Epidermal melanocyte (primary cell): Measurements from ENCODE around the gene PARP6.

ENCODE experiments used
- DNase-seq: peaks from one replicate; pipeline ENCODE4 v3.0.0; 2011; ENCODE audit warnings: low spot score; ENCODE audit not compliant: insufficient read length

Gene PARP6

DNA sequence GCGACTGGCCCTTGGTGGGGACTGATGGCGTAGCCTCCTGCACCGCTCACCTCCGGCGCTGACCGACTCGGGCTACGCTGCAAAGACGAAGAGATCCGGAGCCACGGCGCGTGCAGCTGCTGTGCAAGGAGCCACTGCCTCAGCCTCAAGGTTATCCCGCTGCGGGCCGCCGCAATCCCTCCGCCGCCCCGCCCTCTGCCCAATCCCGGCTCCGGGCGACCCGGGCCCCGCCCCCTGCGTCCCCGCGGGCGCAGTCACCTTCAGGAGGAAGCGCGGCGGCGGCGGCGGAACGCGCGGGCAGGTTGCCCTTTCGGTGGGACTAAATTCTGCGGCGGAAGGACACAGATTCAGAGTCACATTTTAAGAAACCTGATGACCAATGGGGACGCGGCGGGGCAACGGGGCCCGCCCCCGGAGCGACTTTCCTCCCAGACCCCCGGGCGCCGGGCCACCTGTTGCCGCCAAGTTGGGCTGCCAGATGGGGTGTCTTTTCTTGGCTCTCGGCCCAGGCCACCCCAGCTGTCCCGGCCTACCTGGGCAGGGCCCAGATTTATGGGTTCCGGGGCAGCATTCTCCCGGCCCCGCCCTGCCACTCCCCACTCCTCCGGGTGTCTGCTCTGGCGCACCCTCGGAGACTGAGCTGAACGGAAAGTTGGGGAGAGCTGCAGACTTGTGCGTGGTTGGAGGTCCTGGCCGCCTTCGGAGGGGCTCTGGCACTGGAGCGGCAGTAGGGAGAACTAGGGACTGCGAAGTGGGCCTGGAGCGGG, 41.1 kb downstream of the PARP6 start, which contains the start of gene PKM:
Gene PKM, minus strand, starts transcription at position 125 of the 767 bp plus-strand sequence. CDS start 12,093 bp downstream, outside the sequence.
- peak; percentile 48 for DNase-seq

DNA sequence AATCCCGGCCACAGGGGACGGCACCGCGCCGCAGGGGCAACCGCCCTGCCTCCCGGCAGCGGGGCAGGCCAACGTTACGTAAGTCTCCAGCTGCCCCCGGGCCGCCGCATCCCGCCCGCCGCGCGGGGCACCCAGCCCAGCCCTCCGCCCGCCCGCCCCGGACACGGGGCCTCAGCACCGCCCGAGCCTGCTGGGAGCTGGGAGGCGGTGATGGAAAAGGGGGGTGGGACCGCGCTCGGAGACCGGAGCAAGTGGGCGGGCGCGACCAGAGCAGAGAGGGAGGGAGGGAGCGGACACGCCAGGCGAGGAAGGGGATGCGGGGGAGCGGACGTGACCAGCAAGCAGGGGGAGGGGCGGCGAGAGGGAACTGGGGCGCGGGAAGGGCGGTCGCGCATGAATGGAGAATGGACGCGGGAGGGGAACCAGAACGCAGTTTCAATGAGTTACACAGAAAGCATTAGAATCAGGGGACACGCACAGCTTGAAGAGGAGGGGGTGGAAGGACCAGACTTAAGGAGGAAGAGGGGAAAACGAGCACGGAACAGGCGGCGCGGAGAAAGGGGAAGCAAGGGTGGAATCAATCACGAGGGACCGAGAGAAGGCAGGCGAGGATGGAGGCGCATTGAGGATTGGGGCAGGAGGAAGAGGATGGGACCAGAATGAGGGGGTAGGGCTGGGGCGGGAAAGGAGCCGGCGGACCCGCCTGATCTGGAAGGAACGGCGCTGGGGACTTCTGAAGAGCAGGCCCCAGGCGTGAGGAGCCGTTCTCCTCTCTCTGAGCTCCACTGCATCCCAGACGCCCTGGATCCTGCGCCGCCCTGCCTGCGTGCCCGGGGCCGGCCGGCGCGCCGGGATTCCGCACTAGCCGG, 41.9 kb downstream of the PARP6 start:
- peak; percentile 52 for DNase-seq

DNA sequence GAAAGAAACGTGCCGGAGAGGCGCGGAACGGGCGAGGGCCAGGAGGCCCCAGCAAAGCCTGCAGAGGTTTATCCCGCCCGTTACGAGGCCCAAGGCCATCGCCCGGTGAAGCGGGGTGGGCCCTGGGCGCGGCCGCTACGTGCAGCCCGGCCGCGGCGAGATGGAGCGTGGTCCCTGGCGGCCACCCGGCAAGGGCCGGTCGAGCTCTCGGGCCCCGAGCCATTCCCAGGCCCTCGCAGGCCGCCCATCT, 42.5 kb downstream of the PARP6 start:
- no peak for DNase-seq

DNA sequence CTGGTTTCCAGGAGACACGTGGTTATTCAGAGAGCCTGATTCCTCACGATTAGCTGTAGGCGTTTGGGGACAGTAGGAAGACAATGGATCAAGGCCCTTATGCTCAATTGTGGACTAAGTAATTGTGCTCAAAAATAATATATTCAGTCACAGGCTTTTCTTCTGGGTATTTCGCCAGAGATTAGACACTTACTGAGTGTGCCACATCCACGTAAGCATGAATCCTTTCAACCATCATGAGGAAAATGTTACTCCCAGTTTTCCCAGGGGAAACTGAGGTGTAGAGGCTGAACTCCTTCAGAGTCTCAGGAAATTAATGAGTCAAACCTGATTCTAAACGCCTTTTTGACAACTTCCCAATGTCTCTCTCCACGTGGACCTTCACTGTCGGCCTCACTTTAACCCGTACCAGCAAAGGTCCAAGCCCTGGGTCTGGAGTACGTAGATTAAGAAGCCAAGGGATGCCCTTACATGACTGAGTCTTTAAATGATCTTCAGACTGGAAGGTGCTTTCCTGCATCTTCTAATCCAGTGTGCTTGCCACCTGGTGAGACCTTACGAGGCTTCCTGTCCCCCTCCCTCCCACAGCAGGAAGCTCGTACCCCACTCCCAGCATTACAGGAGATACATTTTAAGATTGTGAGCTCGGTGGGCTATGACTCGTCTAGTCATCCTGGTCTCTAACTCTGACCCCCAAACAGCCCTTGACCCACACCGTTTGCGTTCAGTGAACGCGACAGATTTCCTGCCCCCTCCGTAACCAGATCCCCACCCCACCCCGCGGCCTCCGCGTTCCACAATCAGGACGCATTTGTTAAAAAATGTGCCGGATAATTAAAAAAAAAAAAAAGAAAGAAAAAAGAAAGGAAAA, 43.0 kb downstream of the PARP6 start:
- DNase-seq: no peak

DNA sequence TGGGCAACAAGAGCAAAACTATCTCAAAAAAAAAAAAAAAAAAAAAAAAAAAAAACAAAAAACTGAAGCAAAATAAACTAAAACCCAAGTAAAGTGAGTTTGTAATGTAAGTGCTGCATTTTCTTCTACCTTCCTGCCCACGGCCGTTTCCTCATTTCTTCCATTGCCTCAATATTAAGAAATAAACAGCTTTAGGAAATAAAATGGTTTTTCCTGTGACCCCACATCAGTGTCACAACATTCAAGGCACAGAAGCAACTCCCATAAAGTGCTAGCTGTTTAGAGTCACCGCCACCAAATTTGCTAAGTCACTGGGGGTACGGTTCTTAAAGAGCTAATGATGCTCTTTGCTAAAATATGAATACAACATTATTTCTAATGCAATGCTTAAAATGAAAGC, 44.6 kb downstream of the PARP6 start:
- no peak for DNase-seq

DNA sequence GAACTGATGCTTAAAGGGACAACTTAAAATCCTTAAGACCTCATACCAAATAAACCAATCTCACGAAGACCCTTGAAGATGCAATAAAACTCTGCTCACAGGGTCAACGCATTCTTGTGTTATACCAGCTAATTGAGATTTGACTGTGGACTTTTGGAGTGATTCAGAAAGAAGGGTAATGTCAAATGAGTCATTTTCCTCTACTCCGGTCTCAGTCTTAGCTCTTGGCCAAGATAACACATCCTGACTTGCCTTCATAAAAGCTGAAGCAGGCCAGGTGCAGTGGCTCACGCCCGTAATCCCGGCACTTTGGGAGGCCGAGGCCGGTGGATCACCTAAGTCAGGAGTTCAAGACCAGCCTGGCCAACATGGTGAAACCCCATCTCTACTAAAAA, 45.2 kb downstream of the PARP6 start:
- no peak for DNase-seq

DNA sequence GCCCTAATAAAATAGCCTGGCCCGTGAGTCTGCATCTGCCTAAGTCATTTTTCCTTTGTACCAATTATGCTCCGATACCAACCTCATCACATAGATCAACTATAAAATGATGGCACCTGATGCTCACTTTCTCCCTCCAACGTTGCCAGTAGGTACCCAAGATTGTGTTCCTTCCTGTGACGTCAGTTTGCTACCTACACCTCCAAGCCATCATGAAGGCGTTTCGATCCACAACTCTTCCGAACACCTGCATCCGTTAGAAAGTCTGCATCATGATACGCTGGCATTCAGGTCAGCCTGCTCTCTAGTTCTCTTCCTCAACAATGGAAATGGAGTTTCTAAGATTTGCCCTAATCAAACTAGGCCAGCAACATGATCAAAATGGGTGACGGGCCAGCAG, 49.1 kb downstream of the PARP6 start:
- DNase-seq: no peak

DNA sequence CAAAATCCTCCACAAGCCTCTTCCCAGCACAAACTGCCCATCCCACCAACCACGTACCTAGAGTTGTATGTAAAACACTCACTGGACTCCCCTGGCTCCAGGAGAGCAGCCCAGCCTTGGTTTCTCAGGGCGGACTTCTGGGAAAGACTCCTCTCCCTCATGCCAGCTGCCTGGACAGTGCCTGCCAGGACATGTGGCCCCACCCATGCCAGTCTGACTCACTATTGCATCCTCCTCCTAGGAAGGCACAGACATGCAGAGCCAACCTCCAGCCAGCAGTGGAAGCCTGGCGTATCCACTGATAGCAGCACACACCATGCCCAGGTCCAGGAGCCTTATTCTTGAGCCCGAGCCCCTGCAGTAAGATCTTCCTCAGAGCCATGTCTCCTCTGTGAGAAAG, 50.0 kb downstream of the PARP6 start:
- no peak for DNase-seq

DNA sequence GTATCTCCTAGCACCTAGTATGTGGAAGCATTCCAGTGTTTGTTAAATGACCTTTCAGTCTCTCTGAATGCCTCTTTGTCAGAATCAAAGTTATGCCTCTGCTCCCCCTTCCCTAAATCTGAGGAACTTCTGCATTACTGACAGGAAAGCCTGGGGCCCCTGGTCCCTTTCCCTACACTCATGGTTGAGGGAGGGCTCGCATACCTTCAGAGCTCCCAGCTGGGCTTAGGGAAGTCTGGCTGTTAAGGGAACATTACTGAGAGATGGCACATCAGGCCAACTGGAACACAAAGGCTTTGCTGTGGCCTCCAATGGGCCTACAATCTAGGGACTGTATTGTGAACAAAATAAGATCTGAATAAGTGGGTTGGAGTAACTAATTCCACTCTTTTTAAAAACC, 51.7 kb downstream of the PARP6 start:
- DNase-seq: no peak

DNA sequence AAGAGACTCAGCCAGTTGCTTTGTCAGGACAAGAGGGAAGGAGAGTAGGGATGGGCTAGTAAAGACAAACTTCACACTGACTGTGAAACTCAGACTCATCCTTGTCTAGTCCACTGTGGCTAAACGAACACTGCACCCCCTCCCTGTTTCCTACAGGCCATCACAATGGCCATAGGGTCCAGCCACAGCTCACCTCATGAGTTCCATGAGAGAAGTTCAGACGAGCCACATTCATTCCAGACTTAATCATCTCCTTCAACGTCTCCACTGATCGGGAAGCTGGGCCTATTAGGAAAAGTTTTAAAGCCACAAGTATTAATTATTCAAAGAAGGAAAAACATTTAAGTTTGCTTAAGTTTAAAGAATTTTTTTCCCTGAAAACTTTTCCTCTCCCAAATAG, 55.1 kb downstream of the PARP6 start:
- no peak for DNase-seq

DNA sequence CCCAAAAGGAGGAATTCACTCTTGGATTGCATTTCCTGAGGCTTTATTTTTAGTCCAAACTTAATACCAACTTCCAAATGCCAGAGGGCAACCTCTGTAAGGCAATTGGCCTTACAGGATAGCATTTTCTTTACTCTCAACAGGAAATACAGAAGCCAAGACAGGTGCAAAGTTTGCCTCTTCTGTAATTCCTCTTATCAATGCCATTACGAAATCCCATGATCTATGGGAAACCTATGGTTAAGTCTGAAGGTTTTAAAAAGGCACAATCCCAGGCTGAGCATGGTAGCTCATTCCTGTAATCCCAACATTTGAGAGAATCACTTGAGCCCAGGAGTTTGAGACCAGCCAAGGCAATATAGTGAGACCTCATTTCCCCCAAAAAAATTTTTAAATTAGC, 56.3 kb downstream of the PARP6 start:
- DNase-seq: no peak

DNA sequence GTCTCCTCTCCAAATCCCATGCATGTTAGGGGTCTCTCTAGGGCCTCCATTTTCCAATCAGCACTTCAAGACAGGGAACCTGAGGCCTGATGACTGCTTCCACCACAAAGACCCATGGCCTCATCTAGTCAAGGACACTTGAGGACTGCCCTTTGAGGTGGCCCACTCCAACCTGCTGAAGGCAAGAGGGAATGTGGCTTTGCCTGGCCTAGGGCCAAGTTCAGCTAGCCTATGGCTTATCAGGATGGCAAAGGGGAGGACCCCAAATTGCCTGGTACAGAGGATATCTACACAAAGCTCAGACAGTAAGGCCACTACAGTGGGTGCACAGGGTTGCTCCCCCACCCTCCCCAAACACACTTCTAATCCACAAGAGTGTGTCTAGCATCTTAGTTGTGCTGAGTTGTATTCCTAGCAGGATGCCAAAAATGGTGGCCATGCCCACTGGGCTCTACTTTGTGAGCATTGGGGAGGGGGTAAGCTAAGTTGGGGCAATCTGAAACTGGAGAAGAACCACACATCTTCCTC, 64.7 kb downstream of the PARP6 start:
- no peak for DNase-seq

DNA sequence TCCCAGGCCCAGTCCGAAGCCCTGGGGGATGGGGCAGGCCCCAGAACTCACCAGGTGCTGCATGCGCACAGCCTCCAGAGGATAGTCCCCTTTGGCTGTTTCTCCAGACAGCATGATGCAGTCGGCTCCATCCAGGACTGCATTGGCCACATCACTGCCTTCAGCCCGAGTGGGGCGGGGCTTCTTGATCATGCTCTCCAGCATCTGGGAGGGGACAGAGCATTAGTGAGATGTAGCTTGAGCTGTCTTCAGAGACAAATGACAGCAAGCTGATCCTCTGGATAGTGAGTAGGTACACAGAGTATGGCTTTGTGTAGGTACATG, 65.7 kb downstream of the PARP6 start:
- no peak for DNase-seq

DNA sequence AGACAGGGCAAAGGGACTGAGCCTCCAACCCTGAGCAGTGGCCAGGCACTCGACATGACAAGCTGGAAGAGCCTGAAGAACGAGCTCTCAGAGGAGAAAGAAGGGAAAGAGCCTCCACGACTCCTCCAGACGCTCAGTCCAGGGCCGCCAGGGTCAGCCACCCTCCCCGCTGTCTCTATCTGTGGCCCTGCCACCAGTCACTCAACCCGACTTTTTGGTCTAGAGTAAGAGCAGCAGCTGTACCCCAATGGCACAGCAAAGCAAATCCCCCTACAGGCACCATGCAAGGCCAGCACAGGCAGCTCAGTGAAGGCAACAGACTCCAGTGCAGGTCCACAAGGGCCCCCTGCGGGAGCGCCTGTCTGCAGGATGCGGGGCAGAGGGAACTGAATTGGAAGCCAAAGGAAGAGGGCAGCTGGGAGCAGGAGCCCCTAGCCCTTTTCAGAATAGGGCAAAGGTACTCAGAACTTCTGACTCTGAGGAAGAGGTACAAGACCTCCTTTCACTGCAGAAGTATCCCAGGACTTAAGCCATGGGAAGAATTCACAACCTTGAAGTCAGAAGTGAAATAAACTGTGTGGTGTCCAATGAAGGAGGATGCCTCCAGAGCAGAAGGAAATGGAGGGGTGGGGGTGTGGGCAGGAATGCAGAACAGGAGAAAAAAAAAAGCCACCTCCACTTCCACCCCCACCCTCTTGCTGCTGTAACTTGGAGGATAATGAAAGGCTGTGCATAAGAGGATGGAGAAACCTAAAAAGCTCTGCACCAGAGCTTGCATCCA, 66.3 kb downstream of the PARP6 start:
- no peak for DNase-seq

DNA sequence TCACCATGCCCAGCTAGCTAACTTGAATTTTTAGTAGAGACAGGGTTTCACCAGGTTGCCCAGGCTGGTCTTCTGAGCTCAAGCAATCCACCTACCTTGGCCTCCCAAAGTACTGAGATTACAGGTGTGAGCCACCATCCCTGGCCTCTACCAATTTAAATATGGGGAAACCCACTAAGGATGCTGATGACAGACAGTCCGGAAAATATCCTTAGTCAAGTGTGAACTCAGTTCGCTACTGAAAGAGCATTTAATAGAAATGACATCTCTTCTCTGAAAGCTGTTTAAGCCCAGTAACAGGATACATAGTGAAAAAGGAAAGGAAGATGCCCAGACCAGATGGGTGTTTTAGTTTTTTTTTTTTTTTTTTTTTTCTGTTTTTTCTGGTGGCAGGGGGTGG, 67.1 kb downstream of the PARP6 start:
- DNase-seq: no peak

DNA sequence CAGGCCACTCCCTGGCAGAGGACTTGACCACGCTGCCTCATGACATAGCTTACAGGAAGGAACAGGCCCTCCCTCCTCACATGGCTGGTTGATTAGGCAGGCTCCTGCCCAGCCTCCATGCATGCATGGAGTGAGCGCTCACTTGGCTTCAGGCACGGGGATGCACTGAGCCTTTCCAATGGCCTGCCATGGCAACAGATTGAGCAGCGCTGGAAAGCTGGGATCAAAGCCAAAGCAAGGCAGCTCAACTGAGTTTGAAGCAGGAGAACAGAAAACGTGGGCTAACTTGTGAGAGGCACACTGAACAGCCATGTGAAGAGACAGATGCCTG, 68.9 kb downstream of the PARP6 start:
- DNase-seq: peak; percentile 91

DNA sequence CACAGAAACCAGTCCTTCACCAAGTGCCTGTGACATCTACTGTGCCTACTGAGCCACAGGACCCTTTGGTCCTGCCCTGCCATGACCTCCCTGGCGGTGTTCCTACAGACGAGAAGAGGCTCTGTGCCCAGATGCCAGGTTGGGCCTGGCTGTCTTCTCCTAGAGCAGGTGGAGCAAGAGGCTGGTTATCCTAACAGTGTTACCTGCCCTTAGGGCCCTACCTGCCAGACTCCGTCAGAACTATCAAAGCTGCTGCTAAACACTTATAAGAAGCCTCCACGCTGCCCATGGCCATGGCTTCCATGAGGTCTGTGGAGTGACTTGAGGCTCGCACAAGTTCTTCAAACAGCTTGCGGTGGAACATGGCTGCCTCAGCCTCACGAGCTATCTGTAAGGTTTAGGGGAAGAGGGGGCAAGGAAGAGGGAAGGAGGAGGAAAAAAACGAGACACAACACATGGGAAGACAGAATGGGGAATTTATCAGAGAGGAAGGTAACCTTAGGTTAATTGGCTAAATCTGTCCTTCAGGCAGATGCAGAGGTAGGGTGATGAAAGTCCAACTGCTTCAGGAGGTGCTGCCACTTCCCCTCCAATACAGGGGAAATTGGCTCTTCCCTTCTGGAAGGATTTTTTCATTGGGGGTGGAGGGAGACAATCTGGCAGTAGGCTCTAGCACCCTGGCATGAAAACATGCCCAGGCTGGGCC, 69.4 kb downstream of the PARP6 start:
- DNase-seq: no peak

DNA sequence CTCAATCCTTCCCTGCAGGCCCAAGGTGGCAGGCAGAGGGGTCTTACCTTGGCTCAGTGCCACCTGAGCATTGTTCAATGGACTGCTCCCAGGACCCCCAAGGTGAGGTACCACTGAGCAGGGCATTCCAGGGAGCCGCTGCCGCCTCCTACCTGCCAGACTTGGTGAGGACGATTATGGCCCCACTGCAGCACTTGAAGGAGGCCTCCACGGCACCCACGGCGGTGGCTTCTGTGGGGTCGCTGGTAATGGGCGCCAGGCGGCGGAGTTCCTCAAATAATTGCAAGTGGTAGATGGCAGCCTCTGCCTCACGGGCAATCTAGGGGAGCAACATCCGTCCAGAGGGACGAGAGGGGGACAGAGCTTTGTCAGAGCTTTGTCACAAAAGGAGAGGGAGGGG, 70.1 kb downstream of the PARP6 start:
- no peak for DNase-seq

DNA sequence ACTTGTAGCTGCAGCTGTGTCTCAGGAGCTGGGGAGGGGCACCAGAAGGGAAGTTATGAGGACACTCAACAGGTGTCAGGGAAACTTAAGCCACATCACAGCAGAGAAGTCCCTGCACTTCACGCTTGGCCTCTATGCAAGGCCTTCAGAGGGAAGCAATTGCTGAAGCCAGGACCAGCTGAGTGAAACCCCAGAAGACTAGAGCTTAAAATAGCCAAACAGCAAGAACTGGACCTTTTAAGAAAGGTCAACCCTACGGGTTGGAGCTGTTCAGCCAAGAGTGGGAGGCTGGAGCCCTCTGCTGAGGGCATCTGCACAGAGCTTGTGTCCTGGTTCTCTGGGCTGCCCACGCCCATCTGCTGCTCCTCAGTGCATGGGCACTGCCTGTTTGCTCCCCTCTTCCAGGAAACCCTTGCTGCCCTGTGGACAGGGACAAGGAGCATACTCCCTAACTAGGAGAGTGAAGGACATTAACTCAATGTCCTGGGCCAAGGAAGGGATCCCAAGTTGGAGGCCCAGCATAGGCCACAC, 70.9 kb downstream of the PARP6 start:
- DNase-seq: no peak
